GM10266 (cell line): Measurements from ENCODE around the gene PIK3R6.

ENCODE experiments used
- DNase-seq: peaks from one replicate; pipeline ENCODE4 v3.0.0; 2012; ENCODE audit errors: extremely low spot score
- CTCF ChIP-seq: IDR thresholded peaks from 2 replicates; pipeline ENCODE4 v1.5.1; 2012; ENCODE audit warnings: mild to moderate bottlenecking, low read depth; ENCODE audit not compliant: control insufficient read depth, insufficient read depth; ENCODE audit errors: missing control alignments

The PIK3R6 gene

GRCh38 chr17:8803531-8804420, 63.7 kb downstream of the PIK3R6 start:
- no peak for DNase-seq
- TF ChIP-seq CTCF, result peak; percentile 19

DNA sequence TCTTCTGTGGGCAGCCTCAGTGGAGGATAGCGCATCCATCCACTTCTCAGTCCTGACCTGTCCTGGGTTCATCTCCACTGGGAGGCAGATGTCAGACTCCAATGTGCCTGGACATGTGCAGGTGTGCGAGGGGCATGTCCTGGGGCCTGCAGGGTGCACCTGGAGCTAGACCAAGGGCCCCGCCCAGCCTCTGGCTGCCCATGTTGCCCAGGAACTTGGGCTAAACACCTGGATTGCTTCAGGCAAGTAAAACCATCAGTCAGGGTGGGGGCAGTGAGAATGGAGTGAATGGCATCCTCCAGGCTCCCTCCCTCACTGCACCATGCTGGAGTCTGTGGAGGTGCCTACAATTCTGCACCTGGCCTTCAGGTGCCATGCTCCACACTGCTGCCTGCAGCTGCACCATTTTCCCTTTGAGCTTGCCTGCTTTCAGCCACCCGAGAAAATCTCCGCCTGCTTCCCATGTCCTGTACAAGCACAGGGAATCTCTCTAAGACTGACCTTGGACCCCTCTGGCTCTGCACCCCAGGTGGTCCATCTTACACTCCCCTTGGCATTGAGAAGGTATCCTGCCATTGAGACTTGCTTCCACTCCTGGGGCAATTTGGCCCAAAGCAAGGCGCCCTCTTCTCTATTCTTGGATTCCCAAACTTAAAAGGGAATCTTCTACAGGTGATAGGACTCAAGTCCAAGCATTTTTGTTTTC, 66.2 kb downstream of the PIK3R6 start:
- TF ChIP-seq CTCF, result no peak
- DNase-seq, result peak; percentile 11

- DNase-seq, result peak; percentile 8
- no peak for TF ChIP-seq CTCF
Observed at GRCh38 chr17:8800656-8801055, 66.8 kb downstream of the PIK3R6 start.

DNA sequence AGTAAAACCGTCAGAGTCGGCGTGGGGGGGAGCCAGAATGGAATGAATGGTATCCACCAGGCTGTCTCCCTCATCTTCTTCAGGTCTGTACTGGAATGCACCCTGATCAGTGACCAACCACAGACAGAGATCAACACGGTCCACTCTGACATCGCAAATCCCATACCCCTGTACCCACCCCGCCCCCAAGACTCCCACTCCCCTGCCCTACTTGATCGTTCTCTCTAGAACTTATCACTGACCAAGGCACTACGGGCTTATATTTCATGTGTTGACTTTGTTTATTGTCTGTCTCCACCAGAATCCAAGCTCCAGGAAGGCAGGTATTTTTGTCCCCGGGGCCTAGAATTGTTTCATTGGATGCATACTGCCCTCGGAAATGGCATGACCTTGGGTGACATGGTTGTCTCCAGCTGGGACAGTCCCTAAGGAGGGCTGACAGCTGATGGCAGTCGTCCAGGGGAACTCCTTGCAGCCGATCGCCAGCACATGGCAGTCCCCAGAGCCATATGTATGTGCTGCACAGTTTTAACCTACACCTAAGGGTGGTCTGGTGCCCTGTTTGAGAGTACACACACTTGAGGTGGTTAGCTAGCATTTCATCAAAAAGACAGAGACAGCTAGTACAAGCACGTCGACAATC, 67.8 kb downstream of the PIK3R6 start:
- no peak for TF ChIP-seq CTCF
- DNase-seq, result peak; percentile 45

DNA sequence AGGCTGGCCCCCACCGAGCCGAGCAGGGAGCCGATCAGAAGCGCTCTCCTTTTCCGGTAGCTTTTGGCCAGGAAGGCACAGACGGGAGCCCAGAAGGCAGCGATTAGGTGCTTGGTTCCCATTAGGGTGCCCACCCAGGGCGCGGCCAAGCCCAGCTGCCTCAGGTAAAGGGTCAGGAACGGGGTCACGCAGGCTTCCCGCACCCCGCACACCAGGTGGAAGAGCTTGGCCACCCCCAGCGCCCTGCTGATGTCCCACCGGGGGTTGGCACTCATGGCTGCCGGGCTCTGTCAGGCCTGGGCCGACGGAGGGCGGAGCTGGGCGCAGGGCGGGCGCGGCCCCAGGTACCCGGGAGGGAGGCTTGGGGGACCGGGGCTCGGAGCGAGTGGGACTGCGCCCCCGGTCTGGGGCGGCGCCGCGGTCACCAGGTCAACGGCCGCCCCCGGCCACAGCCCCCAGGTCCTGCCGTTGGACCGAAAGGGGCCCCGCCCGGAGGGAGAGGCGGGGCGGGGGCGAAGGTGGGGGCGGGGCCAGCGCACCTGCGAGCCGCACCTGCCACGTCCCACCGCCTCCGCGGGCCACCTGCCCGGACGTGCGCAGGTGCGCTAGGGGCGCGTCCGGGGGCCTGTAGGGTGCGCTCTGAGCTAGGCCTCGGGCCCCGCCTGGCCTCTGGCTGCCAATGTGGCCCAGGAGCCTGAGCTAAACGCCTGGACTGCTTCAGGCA, 68.5 kb downstream of the PIK3R6 start, which contains the start of gene MFSD6L:
Gene MFSD6L, minus strand, starts transcription at position 520 of the 724 bp plus-strand sequence. Its CDS starts 245 bp downstream, at position 275.
- peak; percentile 13 for DNase-seq
- peak; percentile 17 for TF ChIP-seq CTCF

DNA sequence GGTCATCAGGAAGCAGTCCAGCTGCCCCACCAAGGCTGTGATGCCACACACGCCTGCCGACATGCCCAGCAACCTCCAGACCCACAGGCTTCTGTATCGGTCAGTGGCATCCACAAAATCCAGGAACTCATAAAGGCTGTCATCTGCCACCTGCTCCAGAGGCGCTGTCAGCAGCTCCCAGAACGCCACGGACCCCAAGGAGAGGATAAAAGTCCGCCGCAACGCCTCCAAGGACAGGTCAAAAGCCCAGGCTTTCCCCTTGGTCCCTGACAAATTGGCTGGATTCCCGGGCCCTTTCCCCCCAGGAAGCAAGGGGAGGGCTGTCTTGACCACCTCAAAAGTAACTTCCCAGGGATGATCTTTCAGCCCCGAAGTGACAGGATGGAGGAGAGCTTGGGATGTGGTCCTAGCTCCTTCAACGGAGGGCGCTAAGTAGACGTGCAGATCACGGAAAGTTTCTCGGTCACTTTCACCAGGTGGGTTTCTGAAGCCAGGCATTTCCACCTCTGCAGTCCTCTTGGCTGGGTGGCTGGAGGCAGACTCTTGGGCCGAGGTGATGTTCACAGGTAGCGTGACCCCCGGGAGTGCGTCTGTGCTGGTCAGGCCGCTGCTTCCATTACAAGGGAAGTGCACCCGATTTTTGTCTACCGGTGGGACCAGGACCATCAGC, 69.2 kb downstream of the PIK3R6 start:
- DNase-seq, result peak; percentile 9
- no peak for TF ChIP-seq CTCF
